GM21717 (cell line): ENCODE data around the gene ZSWIM9.

ENCODE experiments used
- ATAC-seq: cut with Tn5 transposase; IDR thresholded peaks from one replicate; pipeline ENCODE4 v1.9.1; 2021; ENCODE audit warnings: mild to moderate bottlenecking, moderate library complexity; ENCODE audit not compliant: unreplicated experiment

The ZSWIM9 gene

GRCh38 chr19:48169939-48170803 is at the start of gene ZSWIM9, which contains the start of gene LIG1:
TSS of gene ZSWIM9 (plus strand) at chr19:48170680. CDS start at chr19:48171803, 1,123 bp downstream.
TSS of gene LIG1 (minus strand) at chr19:48170344. CDS start at chr19:48165566, 4,778 bp downstream.
- peak; percentile 67 for ATAC-seq

- no peak for ATAC-seq
Observed at GRCh38 chr19:48121066-48121465, 49.4 kb upstream of the ZSWIM9 start.

- ATAC-seq, result no peak
Observed at GRCh38 chr19:48121909-48122371, 48.5 kb upstream of the ZSWIM9 start.

- ATAC-seq, result no peak
Observed at GRCh38 chr19:48122421-48122820, 48.1 kb upstream of the ZSWIM9 start.

- ATAC-seq, result no peak
Observed at GRCh38 chr19:48123907-48124651, 46.4 kb upstream of the ZSWIM9 start.

- ATAC-seq, result no peak
Observed at GRCh38 chr19:48127561-48127960, 42.9 kb upstream of the ZSWIM9 start.

- ATAC-seq, result no peak
Observed at GRCh38 chr19:48133094-48133493, 37.4 kb upstream of the ZSWIM9 start.

GRCh38 chr19:48135411-48135810 is 35.1 kb upstream of the ZSWIM9 start:
- ATAC-seq, result no peak

- ATAC-seq, result no peak
Observed at GRCh38 chr19:48136547-48136946, 33.9 kb upstream of the ZSWIM9 start.

GRCh38 chr19:48137411-48137810 is 33.1 kb upstream of the ZSWIM9 start:
- ATAC-seq, result no peak

- ATAC-seq, result no peak
Observed at GRCh38 chr19:48139053-48139452, 31.4 kb upstream of the ZSWIM9 start.

GRCh38 chr19:48147597-48148175 is 22.8 kb upstream of the ZSWIM9 start:
- no peak for ATAC-seq

GRCh38 chr19:48148576-48148975 is 21.9 kb upstream of the ZSWIM9 start:
- ATAC-seq, result no peak

- no peak for ATAC-seq
Observed at GRCh38 chr19:48149430-48149829, 21.1 kb upstream of the ZSWIM9 start.

GRCh38 chr19:48152551-48152950 is 17.9 kb upstream of the ZSWIM9 start:
- ATAC-seq, result no peak

- no peak for ATAC-seq
Observed at GRCh38 chr19:48154003-48154402, 16.5 kb upstream of the ZSWIM9 start.

GRCh38 chr19:48158210-48158790 is 12.2 kb upstream of the ZSWIM9 start:
- no peak for ATAC-seq

GRCh38 chr19:48168689-48169088 is 1.8 kb upstream of the ZSWIM9 start:
- no peak for ATAC-seq

GRCh38 chr19:48169578-48169938 is 922 bp upstream of the ZSWIM9 start:
- ATAC-seq, result no peak

- ATAC-seq, result no peak
Observed at GRCh38 chr19:48170817-48171347, 402 bp downstream of the ZSWIM9 start.

- ATAC-seq, result no peak
Observed at GRCh38 chr19:48171710-48172109, 1.2 kb downstream of the ZSWIM9 start.
